ELF-1 (cell line): ENCODE data around the gene HTR2B.
"Not testable (repeated sequence)": the region's sequence is repeated elsewhere in the genome, so short reads cannot be mapped to it uniquely, and the experiment has no call there.

Experiments used
- DNase-seq: peaks from one replicate; pipeline ENCODE4 v3.0.0-alpha.2; 2016; ENCODE audit warnings: low read depth, low spot score

HTR2B gene

GRCh38 chr2:231133365-231134099 lies 8.7 kb upstream of the HTR2B start:
- no peak for DNase-seq

GRCh38 chr2:231132129-231132528 lies 7.3 kb upstream of the HTR2B start:
- no peak for DNase-seq

GRCh38 chr2:231130336-231131056 lies 5.7 kb upstream of the HTR2B start:
- no peak for DNase-seq

- DNase-seq: no peak
Observed at GRCh38 chr2:231129216-231129615, 4.4 kb upstream of the HTR2B start.

GRCh38 chr2:231128541-231128940 lies 3.7 kb upstream of the HTR2B start:
- DNase-seq: no peak

- DNase-seq: no peak
Observed at GRCh38 chr2:231127936-231128335, 3.1 kb upstream of the HTR2B start.

- no peak for DNase-seq
Observed at GRCh38 chr2:231127480-231127879, 2.6 kb upstream of the HTR2B start.

GRCh38 chr2:231126123-231126522 lies 1.3 kb upstream of the HTR2B start:
- no peak for DNase-seq

GRCh38 chr2:231123362-231123898 lies 1.4 kb downstream of the HTR2B start:
- peak; percentile 16 for DNase-seq

GRCh38 chr2:231118614-231118942 lies 6.3 kb downstream of the HTR2B start:
- DNase-seq: no peak

- DNase-seq: no peak
Observed at GRCh38 chr2:231117922-231118613, 6.8 kb downstream of the HTR2B start.

GRCh38 chr2:231117148-231117547 lies 7.7 kb downstream of the HTR2B start:
- DNase-seq: no peak

GRCh38 chr2:231115651-231116050 lies 9.2 kb downstream of the HTR2B start:
- DNase-seq: no peak

GRCh38 chr2:231113489-231113888 lies 11.4 kb downstream of the HTR2B start:
- no peak for DNase-seq

- DNase-seq: no peak
Observed at GRCh38 chr2:231111987-231112386, 12.9 kb downstream of the HTR2B start.

GRCh38 chr2:231110551-231110950 lies 14.3 kb downstream of the HTR2B start:
- DNase-seq: no peak

- peak; percentile 31 for DNase-seq
Observed at GRCh38 chr2:231104115-231104713, 20.6 kb downstream of the HTR2B start.

GRCh38 chr2:231102772-231103171 lies 22.1 kb downstream of the HTR2B start:
- no peak for DNase-seq

- no peak for DNase-seq
Observed at GRCh38 chr2:231100990-231101389, 23.9 kb downstream of the HTR2B start.

- not testable (repeated sequence) for DNase-seq
Observed at GRCh38 chr2:231100321-231100720, 24.5 kb downstream of the HTR2B start.

GRCh38 chr2:231099918-231100317 lies 24.9 kb downstream of the HTR2B start:
- DNase-seq: peak; percentile 25

GRCh38 chr2:231094736-231095346 lies 30.0 kb downstream of the HTR2B start:
- DNase-seq: no peak
